Measurements from ENCODE around the gene PAM.
A peak's percentile ranks its signal among the peaks of the same experiment; 100 is the strongest.

Gene PAM

DNA sequence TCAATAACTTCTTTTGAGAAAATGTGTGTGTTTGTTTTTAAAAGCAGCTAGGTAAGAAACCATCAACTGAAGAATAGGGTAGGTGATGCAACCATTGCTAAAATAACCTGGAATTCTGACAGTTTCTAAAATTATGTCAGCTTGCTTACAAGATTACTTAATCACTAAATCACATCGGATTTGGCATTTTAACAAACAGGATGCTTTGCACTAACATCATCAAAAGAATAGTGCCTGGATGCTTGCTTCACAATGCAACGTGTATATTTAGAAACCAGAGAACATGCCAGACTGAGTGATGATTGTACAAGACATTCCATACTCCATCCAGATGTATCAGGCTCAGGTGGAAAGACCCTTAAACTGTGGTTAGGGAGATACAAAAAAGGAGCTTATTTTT is 43.9 kb downstream of the PAM start:
- DNase-seq (ENCODE audit: low read depth, low spot score) = no peak
- no peak overlapping the region for H3K4me3 ChIP-seq (ENCODE audit: low read length)

DNA sequence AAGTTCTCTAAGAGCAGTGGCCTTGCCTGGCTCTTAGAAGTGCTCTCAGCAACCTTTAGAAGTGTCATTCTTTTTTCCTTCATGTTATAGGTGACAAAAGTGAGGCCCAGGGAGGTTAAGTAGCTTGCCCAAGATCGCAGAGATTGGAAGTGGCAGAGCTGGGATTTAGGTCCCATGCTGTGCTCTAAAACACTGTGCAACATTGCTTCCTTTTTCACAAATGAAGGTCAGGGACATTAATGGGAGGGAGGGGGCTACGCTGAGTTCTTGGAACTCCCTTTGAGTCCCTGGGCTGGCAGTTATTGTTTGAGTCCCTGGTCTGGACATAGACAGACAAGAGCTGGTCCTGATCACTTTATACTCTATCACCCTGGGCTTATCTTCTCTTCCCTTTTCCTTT is 45.3 kb downstream of the PAM start:
- H3K4me3 ChIP-seq (ENCODE audit: low read length) = no peak overlapping the region
- no peak for DNase-seq (ENCODE audit: low read depth, low spot score)

DNA sequence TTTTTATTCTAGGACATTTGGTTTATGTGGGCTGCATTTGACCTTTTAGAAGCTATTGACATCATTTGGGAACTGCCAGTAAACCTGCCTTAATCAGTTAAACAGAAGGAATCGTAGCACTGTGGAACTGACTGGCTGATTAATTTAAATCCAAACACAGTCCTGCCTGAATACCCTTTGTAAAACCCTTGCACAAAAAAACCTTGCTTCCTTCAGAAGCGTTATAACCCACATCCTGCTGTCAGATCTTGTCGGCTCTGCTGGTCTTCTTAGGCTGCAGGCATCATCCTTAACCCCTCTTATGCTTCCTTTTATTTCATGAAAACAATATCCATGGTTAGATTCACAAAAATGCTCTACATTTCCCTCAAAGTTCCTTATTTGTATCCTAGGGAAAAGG is 46.3 kb downstream of the PAM start:
- DNase-seq (ENCODE audit: low read depth, low spot score) = peak; percentile 89
- H3K4me3 ChIP-seq (ENCODE audit: low read length) = peak overlapping the region; percentile 10; the same call in 1 of the 2 replicates

DNA sequence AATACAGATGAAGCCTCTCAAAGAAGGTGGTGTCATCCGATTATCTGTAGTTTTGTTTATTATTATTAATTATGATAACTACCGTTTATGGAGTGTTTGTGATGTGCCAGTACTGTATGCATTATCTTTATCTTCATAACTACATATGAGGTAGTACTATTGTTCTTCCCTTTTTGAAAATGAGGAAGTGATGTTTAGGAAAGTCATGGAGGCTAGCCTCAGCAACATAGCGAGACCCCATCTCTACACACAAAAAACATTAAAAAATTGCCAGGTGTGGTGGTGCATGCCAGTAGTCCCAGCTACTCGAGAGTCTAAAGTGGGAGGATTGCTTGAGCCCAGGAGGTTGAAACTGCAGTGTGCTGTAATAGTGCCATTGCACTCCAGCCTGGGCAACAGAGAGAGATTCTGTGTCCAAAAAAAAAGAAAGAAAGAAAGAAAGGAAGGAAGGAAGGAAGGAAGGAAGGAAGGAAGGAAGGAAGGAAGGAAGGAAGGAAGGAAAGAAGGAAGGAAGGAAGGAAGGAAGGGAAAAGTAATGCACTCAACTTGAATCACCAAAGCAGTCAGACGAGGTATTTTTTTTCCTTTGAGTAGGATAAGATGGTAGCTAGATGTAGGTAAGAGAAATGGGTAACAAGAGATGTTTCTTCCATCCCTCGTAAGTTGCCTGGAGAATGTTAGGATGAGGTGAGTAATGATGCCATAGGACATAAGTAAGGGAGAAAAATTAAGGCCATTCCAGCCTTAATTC is 47.8 kb downstream of the PAM start:
- no peak overlapping the region for H3K4me3 ChIP-seq (ENCODE audit: low read length)
- no peak for DNase-seq (ENCODE audit: low read depth, low spot score)

DNA sequence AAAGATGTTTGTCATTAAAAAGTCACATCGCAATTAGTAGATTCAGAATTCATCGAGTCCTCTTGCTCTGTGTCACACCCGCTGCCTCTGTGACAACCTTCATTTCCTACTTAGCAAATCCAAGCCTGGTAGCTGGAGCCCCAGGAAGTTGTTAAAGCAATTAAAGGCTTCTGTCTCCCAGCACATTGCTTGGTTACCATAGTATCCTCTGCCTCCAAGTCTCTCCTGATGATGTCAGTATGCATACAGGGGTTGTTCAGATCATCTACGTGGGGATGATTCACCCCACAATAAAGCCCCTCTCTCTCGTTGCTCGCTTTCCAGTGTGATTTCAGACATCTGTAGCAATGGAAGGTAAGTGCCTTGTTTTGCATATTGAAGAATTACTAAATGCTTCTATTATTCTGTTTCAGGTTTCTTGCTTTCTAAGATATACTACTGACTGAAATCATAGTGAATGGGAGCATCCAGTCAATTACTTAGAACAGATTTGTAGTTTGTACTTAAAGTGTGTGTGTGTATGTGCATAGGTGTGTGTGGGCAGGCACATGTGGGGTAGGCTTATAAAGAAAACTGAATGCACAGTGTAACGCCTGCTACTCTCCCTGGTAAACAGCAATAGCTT is 52.9 kb downstream of the PAM start:
- DNase-seq (ENCODE audit: low read depth, low spot score) = peak; percentile 29
- no peak overlapping the region for H3K4me3 ChIP-seq (ENCODE audit: low read length)

DNA sequence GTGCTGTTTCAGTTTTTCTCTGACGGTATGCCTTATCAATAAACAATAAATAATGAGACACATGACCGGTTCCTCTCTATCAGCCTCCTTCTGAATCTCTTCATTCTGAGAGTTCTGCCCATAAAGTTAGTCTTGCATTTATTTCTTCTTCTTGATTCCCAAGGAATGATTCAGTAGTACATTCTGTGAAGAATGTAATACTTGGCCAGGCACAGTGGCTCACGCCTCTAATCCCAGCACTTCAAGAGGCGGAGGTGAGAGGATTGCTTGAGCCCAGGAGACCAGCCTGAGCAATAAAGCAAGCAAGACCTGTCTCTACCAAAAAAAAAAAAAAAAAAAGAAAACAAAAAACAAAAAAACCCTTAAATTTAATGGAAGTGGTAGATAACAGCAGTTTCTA is 53.9 kb downstream of the PAM start:
- no peak for DNase-seq (ENCODE audit: low read depth, low spot score)
- no peak overlapping the region for H3K4me3 ChIP-seq (ENCODE audit: low read length)

DNA sequence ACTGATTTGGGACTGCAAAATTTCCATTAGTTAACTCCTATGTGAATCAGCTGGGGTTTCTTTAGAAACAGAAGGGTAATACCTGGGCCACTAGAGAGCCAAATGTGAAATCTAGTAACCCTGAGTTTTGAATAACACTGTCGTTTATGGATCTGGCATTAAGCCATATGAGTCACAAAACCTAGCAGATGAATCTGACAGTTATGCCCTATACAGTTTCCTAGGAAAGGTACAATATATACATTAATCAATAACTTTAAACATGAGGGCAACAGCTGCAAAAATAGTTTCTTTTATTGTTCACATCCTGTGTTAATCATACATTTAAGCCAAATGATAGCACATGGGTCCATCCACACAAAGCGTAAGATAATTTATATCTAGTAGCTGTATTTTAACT is 56.9 kb downstream of the PAM start:
- no peak for DNase-seq (ENCODE audit: low read depth, low spot score)
- no peak overlapping the region for H3K4me3 ChIP-seq (ENCODE audit: low read length)

DNA sequence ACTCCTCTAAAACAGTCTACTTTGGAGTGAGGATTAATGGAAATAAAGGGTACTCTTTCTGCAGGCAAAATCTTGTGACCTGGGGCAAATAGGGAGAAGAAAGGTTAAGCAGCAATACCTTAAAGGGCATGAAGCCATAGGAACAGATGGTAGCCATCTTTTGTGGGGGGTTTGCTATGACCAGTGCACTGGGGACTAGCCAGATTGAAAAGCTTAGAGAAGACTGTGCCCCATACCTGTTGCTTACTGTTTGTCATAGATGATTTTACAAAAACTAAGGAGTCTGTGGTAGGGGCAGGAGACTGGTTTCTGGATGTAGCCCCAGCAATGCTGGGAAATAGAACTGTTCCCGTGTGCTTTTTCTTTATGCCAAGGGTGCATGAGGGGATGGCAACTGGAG is 58.6 kb downstream of the PAM start:
- H3K4me3 ChIP-seq (ENCODE audit: low read length) = no peak overlapping the region
- no peak for DNase-seq (ENCODE audit: low read depth, low spot score)

DNA sequence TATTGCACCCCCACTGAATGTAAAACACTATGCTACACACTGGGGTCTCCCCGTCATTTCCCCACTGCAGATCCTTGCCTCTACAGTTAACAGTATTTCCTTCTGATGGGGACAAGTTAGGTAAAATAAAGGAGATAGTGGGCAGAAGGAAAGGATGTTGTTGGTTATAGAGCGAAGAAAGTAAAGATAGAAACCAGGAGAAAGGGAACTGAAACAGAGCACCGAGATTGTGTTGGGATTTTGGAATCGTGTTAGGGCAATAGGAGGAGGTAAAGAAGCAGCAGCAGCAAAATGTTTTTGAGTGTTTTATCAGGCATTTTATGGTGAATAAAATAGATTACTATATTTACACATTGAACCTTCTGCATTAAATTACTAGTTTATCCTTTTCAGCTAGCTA is 60.0 kb downstream of the PAM start:
- DNase-seq (ENCODE audit: low read depth, low spot score) = no peak
- no peak overlapping the region for H3K4me3 ChIP-seq (ENCODE audit: low read length)

DNA sequence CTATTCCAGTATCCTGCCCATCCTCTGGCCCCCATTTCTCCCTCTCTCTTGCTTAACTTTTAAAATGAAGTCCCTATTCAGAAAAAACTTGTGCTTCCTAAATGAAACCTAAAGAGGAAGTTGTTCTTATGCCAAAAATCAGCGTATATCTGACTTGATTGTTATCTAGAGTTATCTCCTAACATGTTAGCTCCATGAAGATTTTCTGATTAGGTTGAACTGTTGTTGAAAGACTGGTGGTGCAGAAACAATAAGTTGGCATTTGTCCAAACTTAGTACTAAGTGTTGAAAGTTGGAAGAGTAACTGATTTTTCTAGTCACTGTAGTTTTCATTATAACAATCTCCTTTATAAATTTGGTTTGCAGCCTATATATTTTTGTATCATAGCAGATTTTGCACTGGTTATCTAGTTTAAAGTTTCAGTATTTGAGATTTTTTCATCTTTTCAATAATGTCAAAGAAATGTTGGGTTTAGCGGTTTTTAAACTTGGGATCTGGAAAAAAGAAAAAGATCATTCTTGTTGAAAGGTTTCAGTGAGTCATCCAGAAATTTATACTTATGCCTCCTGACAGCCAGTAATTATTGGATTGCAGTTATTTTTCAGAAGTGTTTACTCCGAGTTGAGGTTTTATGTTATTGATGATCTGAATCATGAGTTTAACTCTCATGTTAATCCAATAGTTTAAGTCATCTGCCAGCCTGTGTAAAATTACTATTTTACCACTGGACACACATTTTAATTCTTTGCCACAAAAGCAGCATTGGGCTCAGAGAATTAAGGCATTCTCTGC is 60.6 kb downstream of the PAM start:
- no peak overlapping the region for H3K4me3 ChIP-seq (ENCODE audit: low read length)
- DNase-seq (ENCODE audit: low read depth, low spot score) = no peak

DNA sequence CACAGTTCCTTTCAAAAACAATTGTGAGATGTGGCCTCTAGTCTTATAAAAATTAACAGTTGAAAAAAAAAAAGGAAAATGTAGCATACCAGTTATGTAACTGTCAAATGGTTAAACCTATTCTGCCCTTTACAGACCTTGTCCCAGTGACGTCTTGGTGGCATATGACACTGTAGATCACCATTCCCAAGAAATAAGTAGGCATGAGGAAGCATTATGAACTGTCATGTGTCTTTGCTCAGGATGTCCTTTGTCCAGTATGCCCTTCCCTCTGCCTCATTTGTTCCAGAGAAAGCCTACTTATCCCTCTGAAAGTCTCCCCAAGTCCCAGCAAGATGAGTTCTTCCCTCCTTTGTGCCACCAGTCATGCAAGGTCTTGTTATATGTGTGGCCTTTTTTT is 63.2 kb downstream of the PAM start:
- H3K4me3 ChIP-seq (ENCODE audit: low read length) = no peak overlapping the region

DNA sequence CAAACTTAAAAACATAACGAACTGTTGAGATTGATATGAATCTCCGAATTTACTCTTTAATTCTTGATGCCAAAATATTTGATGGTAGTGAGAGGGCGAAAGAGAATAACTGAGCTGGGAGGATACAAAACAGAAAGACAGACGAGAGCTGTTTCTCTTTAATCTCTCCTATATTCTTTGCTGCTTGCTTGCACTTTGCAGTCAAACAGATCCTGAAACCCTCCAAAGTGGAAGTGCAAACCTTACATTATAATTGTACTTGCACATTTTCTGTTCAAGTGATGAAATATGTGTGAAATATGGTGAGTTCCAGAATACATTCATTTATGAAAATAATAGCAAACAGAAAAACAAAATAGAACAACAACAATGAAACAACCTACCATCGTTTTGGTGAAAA is 63.8 kb downstream of the PAM start:
- H3K4me3 ChIP-seq (ENCODE audit: low read length) = no peak overlapping the region
- no peak for DNase-seq (ENCODE audit: low read depth, low spot score)

More for the DNA sequence above, 63.2 kb downstream of the PAM start:
- DNase-seq (ENCODE audit: low read depth, low spot score) = no peak

DNA sequence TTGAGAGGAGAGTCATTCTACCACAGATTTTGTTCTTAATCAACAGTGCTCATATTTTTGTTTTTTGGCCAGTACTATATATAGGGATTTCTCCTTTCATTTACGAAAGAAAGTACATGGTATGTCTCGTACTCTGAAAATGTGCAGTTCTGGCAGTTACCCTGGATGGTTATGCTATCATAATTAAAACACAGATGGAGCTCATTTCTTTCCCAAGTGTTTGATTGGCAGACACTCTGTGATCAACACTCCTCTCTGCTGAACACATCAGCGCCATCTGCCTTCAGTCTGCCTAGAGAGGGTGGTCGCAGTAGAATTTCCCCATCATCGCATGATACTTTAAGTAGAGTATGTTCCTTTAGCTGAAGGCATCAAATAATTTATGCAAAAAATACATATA is 64.5 kb downstream of the PAM start:
- DNase-seq (ENCODE audit: low read depth, low spot score) = no peak
- no peak overlapping the region for H3K4me3 ChIP-seq (ENCODE audit: low read length)

DNA sequence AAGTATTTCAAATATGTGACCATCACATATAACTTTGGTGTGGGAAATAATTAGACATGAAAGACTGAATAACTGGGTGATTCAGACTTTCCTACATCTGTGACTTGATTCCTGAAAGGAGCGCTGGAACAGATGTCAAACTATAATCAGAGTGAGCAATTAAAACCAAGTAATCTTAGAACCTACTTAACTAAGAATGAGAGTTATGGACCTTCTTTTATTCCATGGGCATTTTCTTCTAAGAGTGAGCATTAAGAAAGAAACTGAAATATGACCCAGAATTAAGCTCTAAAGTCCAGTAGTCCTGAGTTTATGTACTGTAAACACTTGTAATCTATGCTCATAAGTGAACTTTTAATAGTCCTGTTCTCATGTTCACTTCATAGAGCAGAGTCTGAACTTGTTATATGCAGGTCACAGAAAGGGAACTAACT is 68.4 kb downstream of the PAM start:
- DNase-seq (ENCODE audit: low read depth, low spot score) = no peak
- no peak overlapping the region for H3K4me3 ChIP-seq (ENCODE audit: low read length)

DNA sequence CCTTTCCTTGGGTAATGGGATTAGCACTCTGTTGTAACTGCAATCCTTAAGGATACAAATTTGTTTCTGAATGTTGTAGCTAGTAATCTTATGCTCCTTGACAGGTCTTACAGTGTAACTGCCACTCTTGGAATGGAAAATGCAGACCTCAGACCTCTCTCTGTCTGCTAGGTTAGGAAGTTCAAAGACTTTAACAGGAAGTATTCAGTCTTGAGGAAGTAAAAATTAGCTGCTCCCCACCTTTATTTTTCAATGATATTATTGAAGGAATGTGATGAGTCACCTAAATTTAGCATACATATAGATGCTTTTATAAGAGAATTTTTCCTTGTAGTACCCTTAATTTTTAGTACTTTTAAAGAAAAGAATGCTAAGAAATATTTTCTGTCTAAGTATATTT is 71.5 kb downstream of the PAM start:
- no peak overlapping the region for H3K4me3 ChIP-seq (ENCODE audit: low read length)
- peak; percentile 26 for DNase-seq (ENCODE audit: low read depth, low spot score)

DNA sequence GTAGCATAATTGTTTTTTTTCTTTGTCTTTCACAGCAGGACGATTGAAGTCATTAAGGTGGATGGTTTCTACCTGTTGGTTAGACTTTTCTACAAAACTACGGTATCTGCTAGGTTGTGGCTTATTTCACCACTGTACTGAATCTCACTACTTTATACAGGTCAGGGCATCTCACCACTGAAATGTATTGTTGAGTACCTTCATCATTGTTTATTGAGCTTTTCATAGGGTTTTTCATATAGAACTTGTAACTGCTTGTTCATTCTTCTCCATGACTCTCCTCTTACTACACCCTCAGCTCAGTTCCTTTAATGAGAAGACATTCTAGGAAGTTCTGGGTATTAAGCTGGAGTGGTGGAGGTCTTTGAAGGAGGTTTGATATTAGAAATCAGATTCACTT is 75.1 kb downstream of the PAM start:
- DNase-seq (ENCODE audit: low read depth, low spot score) = no peak
- H3K4me3 ChIP-seq (ENCODE audit: low read length) = no peak overlapping the region

DNA sequence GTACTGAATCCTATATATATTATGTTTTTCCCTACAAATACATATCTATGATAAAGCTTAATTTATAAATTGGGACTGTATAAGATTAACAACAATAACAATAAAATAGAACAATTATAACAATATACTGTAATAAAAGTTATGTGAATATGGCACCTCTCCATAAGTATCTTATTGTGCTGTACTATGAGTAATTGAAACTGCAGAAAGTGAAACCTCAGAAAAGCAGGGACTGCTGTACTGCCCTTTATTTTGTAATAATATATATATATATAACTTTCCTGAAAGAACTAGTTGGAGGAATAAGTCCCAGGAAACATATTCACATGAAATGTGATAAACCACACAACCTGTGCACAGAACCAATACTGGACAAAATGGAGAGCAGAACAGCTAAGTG is 77.3 kb downstream of the PAM start:
- H3K4me3 ChIP-seq (ENCODE audit: low read length) = no peak overlapping the region
- DNase-seq (ENCODE audit: low read depth, low spot score) = no peak

DNA sequence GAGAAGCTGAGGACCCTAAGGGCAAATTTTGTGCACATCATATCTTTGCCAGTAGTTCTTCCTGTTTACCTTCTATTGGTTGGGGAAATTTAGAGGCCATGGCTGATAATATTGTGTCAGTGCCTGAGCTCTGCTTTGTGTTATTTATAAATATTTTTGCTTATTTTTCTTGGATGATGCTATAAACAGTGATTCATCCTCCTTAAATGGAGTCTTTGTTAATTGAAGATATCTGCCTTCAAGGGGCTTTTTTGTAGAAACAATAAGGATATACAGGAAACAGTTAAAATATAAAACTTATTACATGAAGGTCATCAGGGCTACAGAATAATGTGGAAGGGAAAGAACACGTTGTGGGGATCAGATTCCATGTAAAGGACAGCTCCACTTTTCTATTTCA is 78.0 kb downstream of the PAM start:
- DNase-seq (ENCODE audit: low read depth, low spot score) = no peak
- H3K4me3 ChIP-seq (ENCODE audit: low read length) = no peak overlapping the region

DNA sequence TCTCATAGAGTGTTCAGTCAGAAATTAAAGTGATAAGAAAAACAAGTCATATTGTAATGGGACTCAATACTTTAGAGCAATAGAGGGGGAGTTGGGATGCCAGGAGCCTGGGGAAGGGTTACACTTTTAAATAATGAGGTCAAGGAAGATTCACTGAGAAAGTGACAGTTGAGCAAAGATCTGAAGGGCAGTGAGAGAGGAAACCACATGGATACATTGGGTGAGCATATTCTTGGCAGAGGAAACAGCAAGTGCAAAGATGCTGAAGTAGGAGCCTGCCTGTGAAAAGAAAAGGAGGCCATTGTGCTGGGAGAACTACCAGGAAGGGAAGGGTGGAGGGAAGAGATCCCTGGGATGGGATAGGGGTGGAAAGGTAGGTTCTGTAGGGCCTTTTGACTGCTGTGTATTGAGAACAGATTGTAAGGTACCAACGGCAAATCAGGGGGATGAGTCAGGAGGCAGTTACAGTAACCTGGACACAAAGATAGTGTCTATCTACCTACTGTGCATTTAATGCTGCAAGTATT is 79.4 kb downstream of the PAM start:
- DNase-seq (ENCODE audit: low read depth, low spot score) = no peak

DNA sequence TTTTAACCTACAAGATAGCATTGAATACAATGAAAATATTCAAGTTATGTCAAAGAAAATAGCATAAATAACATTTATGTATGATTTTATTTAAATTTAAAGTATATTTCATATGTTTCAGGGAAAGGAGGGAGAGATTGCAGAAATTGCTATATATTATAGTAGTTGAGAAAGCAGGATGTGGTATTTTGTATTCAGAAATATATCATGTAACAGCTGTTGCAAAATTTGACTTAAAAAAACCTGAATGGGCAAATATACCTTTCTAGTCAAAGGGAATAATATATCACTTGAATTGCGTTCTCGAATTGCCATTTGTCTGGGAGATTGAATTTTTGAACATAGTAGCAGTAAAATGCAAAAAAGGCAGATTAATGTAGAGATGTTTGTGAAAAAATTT is 80.6 kb downstream of the PAM start:
- no peak overlapping the region for H3K4me3 ChIP-seq (ENCODE audit: low read length)
- DNase-seq (ENCODE audit: low read depth, low spot score) = no peak

More for the DNA sequence above, 79.4 kb downstream of the PAM start:
- H3K4me3 ChIP-seq (ENCODE audit: low read length) = no peak overlapping the region
